Measurements from ENCODE around the gene HLF.
A peak's percentile ranks its signal among the peaks of the same experiment; 100 is the strongest.

HLF gene

DNA sequence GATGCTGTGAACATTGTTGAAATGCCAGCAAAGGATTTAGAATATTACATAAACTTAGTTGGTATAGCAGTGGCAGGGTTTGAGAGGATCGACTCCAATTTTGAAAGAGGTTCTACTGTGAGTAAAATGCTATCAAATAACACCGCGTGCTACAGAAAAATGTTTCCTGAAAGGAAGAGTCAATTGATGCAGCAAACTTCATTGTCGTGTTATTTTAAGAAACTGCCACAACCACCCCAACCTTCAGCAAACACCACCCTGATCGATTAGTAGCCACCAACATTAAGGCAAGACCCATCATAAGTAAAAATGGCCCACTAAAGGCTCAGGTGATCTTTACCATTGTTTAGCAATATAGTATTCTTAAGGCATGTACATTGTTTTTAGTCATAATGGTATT is 27.3 kb downstream of the HLF start:
- no peak for DNase-seq (ENCODE audit: low spot score)

DNA sequence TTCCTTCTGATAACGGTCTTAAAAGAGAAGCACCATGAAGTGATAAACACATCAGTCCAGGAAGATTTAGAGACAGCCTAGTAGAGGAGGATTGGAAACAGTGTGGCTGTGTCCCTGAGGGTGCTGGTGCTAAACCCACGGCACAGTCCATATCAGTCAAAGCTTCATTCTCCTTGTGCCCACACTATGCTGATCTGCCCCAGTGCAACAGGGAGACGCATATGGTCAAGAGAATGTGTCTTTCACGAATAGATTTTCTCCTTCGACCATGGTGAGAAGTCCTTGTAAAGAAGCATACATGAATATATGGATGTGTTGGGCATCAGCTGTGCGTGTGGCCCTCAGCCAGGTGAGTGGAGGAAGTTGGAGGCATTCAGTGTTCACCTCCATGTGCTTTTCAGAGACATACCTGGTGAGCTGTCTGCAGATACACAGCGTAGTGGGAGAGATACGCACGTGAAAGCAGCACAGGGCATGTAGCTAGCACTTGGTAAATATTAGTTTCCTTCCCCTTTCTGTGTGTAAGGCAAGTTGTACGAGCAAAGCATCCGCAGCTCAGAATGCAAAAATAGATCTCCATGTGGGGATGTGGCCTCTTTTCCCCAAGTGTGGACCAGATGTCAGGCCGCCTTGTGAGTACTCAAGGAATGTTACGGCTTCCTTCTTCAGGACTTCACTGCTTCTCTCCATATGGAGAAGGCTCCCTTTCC is 29.4 kb downstream of the HLF start:
- DNase-seq (ENCODE audit: low spot score): peak; percentile 50

DNA sequence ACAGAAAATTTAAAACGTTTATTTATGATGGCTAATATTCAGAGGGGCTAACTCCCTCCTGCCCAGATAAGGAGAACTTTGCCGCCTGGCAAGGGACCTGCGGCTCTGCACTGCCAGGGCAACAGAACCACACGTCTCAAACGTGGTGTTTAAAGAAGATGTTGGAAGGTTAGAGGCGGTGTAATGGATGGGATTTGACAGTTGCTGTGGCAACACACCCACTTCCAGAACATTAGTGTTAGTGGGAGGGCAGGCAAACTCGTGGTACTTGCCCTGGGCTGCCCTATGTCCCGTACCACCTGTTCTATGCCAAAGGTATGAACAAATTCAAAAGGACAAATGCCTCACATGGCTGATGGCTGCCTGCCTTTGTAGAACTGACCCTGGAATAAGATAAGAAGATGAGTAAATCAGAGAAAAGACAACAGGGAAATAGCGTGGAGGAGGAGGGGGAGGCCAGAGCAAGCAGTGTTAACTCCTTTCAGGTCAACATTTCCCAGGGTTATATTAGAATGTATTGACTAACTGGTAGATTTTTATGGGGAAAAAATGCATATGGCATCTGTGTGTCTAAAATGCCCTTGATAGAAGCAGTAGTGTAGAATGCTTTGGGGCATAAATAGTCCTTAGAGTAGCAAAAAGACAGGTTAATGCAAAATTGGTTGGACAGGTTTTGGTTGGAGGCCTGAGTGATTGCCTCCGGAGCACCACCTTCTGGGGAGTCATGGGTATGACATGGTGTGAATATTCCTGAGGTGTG is 30.8 kb downstream of the HLF start:
- peak; percentile 79 for DNase-seq (ENCODE audit: low spot score)

DNA sequence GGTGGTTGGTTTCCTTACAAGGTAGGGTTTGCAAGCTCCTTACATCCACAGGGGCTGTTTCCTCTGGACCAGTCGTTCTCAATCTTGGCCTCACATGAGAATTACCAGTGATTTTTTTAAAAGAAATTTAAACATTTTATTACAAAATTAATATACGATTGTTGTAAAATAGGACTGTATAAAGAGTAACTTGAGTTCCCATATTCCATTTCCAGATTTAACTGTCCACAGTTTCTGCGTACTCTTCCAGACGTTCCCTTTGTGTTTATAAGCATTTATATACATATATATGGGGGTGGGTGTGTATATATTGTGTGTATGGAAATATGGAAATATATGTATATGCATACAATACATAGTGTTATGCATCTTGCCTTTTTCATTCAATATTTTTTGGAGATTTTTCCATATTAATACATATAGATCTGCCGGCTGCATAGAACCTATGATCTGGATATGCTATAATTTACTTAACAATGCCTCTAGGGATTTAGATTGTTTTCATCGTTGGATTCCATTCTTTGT is 31.5 kb downstream of the HLF start:
- DNase-seq (ENCODE audit: low spot score): no peak

DNA sequence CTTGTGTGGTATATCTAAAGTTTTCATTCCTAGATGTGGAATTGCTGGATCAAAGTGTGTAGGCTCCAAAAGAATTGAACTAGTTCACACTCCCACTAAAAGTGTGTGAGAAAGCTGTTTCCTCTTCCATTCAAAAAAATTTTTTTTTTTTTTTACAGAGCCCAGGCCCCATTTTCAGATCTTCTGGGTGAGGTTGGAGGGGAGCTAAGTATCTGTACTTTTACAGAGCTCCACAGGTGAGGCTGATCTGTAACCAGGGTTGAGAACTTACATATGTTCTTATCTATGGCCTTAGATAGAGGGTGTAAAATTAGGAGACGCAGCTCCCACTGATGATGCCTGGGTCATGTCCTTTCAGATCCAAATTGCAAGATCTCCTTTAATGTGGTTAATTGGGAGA is 31.9 kb downstream of the HLF start:
- no peak for DNase-seq (ENCODE audit: low spot score)

DNA sequence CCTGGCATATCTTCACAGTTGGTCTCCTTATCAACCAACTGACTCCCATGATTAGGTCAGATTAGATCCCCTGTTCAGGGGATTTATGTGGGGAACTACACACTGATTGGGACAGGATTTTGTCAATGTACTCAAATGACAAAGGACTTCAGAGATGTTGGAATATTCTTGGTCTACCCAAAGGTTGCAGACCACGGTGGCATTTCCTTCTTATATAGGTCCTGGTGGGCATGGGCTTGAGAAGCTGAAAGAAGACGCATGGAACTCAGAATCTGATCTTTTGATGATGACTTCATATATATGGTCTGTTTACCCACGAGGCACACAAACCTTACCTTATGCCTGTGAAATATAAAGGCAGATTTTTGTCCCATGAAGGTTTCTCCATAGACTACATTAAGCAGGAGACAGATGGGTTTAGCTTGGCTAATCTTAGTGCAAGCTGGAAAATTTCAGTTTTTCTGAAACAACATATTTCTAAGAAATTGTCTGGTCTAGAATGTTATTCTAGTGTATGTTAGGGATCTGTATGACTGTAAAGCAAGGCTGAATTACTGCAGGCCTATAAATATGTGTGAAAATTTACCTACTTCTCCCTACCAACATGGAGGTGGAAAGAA is 33.5 kb downstream of the HLF start:
- no peak for DNase-seq (ENCODE audit: low spot score)

DNA sequence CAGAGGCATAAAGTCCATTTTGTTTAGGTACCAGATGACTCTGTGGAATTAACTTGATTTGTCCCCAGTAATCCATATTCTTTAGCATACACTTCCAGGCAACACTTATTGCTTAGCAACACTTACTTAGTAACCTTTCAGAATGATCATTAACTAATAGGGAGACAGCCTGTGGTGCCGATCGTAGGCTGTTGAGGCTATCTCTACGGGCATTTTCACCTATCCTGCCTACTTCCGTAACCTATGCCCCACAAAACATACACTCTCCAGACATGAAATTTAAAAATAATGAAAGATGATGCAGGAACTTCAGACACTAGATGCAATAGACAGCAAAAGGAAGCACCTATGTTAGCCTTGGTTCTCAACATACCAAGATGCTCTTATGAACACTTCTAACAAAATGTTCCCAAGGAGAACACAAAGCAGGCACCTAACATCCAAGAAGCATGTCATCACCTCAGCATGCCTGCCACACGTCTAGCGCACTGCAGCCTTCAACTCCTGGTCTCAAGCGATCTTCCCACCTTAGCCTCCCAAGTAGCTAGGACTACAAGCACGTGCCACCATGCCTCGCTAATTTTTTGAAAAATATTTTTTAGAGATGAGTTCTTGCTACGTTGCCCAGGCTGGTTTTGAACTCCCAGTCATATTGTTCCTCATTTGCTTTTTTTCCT is 34.5 kb downstream of the HLF start:
- no peak for DNase-seq (ENCODE audit: low spot score)

DNA sequence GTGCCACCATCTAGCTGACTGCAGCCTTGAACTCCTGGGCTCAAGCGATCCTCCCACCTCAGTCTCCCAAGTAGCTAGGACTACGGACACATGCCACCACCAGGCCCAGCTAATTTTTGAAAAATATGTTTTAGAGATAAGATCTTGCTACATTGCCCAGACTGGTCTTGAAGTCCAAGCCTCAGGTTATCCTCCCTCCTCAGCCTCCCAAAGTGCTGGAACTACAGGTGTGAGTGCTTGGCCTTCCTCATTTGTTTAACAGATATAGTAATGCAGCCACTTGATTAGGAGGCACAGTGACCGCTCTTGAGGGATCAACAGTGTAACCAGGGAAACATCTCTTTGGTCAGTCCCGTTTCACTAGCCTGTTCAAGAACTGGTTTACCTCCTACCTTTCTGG is 35.1 kb downstream of the HLF start:
- no peak for DNase-seq (ENCODE audit: low spot score)

DNA sequence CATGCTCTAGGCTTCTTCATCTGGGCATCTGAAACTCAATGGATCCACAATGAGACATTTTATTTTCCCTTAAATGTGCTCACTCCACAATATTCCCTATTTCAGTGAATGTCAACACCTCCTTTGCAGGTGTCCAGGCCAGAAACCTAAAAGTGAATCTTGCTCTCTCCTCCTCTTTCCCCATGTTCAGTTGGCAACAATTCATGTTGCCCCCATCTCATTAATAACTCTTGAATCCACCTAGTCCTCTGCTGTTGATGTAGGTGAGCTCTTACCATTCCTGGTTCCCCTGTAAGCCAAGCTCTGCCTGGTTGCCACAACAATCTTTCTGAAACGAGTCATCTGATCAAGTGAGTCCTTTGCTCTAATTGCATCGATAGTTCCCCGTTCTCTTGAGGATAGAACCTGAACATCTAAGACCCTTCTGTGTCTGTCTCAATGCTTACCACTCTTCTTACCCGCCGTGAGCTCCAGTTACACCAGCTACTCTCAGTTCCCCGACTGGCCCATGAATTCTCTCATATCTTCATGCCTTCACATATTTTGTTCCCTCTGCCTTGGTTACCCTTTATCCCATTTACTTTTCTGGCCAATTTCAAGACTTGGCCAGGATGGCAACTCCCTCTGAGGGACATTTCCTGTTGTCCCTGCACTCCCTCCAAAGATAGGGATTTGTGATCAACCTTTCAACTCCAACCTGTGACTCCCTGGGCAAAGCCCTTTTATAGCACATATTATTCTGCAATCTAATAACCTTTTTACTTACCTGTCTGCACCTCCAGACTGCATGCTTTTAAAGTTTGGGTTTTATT is 35.9 kb downstream of the HLF start:
- DNase-seq (ENCODE audit: low spot score): no peak

DNA sequence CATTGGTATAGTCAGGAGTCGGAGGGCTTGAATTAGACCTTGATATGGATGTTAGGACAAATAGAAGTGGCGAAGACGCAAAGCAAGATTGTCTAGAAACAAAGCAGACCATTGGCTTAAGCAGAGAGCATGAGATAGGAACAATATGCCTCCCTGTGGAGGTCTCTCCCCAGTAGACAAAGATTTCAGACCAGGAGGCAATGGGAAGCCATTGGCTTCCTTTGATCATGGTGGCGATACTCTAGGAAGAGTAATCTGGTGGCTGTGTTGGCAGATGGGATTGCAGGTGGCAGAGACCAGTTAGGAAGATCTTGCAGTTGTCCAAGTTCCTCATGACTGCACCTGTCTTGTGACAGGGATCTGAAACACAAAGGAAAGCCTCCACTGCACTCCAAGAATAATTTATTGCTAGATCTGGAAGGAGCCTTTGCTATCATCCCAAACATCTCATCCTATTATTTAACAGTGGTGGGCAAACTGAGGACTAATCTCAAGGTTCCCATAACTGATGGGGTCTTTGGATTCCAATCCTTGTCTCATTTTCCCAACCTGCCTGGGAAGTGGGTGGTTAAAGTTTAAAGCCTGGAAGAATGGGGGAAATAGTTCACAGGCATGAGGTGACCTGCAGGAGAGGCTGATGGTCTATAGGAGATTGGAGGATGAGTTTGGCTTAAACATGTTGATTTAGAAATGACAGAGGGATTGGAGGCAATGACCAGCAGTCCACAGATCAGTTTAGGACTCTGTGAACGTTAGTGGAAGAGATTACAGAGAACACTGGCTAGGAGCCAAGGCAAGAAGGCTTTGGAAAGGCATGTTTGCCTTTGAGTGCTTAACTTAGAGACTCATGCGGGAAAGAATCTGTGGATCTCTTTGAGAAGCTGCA is 37.0 kb downstream of the HLF start:
- DNase-seq (ENCODE audit: low spot score): no peak

DNA sequence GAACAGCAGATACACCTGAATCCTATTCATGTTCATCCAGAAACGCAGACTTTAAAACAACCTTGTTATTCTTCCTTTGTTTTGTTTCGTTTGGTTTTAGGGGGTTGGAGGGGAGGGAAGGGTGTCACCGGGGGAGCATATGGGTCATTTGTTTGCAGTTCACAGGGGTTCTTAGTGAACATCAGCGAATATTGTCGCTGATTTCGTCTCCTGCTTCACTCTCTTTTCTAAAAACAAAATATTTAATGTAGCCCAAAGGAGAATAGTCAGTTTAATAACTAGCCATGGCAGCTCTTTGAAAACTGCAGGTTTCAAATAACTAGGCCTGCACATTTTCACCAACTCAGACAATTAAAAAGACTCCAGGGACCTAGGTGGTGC is 37.6 kb downstream of the HLF start:
- no peak for DNase-seq (ENCODE audit: low spot score)

DNA sequence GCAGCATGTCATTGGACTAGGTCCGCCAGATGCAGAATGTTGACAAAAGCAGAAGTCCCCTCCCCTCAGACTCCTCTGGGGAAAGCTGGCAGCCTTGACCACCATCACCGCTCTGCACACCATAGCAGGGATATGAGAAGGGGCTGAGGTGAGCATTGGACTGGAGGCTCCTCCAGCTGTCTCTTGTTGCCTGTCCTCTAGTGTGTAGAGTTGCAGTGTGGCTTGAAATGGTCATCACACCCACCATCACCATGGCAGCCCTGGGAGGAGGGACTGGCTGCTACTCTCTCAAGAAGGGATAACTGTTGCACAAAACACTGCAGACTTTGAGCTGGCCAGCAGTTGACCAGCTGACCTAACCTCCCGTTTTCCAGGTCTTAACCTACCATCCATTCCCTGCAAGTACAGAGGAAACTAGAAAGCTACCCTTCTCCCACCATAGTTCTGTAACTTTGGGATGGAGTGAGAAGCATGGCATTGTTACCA is 38.3 kb downstream of the HLF start:
- DNase-seq (ENCODE audit: low spot score): no peak

DNA sequence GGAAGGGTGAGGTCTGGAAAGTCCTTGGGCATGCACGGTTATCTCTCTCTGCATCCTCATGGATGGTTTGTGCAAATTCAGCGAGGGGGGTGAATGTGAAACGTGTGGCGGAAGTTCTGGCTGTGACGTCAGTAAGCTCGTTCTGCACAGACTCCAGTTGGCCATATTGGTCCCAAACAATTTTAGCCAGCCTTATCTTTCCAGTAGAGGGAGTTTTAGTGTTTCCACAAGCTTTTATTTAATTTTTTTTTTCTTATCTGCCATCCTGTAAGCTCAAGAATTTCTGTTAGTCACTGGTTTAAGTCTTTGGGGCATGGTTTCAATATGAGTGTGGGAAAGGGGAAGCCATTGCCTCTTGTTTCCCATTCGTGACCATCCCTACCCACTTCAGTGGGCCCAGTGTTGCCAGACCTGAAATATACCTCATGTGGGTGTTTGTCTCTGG is 39.0 kb downstream of the HLF start:
- DNase-seq (ENCODE audit: low spot score): no peak

DNA sequence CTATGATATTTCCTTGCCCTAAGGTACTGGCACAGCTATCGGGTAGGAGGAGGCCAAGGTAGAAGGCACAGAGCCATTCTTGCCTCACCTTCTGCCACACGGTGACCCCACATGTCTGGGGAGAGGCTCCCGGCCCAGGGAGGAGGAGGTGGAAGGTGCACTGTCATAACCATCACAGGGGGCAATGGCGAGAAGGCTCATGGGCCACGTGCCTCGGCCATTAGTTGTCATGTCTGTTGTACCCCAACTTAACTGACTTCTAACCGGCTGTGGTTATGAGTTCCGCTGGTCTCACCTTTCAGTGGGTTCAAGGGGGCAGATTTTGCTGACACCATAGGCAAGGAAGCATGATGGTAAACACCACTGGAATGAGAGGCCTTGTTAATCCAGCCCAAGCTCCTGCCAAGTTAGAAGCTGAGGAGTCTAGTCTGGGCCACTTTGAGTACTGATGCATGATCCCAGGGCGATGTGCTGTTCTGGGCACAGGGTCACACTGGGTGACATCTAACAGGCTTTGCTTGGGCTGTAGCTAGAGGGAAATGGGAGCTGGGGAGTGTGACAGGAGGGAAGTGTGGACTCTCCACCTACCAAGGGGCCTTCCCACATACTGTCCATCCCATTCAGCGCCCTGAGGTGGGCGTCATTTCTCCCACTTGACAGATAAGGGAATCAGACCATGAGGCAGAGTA is 39.6 kb downstream of the HLF start:
- no peak for DNase-seq (ENCODE audit: low spot score)

DNA sequence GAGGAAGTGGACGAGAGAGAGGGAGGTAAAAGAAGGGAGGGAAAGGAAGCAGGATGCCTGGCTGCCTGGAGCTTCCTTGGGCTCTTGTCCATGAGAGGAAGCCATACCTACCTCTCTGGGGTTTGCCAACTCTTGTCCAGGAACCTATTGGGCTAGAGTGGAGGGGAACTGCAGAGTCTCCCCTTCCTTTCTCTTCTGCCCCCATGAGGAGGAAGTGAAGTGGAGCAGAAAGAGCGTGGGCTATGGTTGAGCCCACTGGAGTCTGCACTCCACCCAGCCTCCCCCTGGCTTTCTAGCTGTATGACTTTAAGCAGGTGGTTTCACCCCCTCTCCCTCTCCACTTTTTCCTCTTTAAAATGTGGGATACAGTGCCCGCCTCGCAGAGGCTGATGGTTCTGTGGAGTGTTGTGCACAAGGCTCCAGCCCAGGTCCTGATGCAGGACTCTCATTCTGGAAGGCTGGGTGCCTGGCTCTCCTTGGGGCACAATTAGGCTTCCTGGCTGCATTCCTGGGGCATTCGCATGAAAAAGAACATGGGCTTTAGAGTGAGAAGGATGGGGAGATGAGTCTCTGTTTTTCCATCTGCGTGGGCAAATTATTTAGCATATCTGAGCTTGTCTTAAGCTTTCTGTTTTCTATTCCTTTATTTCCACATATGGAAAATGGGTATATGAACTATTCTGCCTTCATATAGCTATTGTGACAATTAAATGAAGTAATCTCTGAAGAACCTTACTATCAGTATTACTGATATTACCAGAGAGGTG is 40.7 kb downstream of the HLF start:
- no peak for DNase-seq (ENCODE audit: low spot score)

DNA sequence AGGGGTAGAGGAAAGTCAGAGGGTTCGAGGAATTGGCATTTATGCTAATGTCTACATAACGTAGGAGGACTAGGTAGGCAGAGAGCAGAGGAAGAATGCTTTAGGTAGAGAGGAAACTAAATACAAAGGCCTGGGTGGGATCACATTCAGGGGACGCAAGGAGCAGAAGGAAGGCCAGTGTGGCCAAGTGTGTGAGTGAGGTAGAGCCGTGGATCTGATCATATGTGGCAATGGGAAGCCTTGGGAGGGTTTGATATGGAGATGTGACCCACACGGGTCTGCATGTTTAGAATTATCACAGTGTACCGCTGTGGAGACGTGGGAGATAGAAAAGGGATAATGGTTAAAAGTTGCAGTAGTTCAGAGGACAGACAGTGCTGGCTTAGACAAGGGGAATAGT is 43.1 kb downstream of the HLF start:
- no peak for DNase-seq (ENCODE audit: low spot score)

DNA sequence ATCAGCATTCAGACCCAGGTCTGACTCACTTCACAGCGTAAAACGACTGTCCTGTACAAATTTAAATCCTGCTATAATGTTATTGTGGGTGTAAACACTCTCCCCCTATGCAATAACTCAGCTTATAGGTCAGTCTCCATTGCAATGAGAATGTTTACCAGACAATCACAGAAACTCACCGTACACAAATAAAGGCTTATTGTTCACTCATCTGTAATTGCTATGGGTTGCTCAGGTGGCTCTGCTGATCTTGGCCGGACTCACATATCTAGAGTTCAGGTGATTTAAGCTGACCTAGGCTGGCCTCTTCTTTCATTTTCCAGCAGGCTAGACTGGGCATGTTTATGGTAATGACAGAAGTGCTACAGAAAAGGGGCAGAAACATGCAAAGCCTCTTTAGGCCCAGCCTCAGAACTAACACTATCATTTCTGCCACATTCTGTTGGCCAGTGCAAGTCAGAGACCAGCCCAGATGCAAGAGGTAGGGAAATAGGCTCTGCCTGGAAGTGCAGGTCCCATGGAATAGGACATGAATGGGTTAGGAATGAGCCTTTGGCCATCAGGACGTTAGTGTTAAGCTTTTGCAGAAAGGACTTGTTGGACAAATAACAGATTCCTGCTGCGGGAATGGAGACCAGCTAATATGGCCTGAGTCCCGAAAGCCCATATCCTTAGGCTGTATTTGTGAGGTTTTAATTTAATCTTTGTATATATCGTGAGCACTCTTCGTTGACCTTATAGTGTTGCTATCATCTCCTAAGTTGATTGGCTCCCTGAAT is 44.0 kb downstream of the HLF start:
- DNase-seq (ENCODE audit: low spot score): no peak

DNA sequence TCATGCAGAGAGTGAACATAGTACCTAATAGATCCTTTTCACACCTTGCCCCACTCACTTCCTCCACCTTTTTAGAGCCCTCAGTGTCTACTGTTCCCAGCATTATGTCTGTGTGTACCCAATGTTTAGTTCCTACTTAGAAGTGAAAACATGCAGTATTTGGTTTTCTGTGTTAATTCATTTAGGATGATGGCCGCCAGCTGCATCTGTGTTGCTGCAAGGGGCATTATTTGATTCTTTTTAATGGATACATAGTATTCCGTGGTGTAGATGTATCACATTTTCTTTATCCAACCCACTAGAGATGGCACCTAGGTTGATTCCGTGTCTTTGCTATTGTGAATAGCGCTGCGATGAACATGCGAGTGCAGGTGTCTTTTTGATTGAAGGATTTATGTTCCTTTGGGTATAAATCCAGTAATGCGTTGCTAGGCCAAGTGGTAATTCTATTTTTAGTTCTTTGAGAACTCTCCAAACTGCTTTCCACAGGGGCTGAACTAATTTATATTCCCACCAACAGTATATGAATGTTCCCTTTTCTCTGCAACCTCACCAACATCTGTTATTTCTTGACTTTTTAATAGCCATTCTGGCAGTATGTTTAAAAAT is 47.1 kb downstream of the HLF start:
- DNase-seq (ENCODE audit: low spot score): no peak

Data from GM03348 (cell line).